Breast epithelium (tissue), 3 donors: Measurements from ENCODE around the gene CDC73.

Experiments used
- CTCF ChIP-seq, 3 donors: fragments of 450-650 bp; IDR thresholded peaks; one replicate each; pipeline ENCODE4 v1.5.1; 2016 to 2017; ENCODE audit warnings: antibody characterized with exemption in 3 of 3, mild to moderate bottlenecking in 3 of 3, moderate library complexity in 3 of 3
- POLR2A ChIP-seq: fragments of 450-650 bp; IDR thresholded peaks from one replicate; pipeline ENCODE4 v1.6.1; 2016; ENCODE audit warnings: antibody characterized with exemption, mild to moderate bottlenecking, moderate library complexity
- POLR2AphosphoS5 ChIP-seq, 3 donors: sonication (generic); formaldehyde crosslinking; IDR thresholded peaks; one replicate each; pipeline ENCODE4 v1.6.1; 2017; ENCODE audit warnings: antibody characterized with exemption in 3 of 3

- TF ChIP-seq CTCF (IDR thresholded peaks at IDR 0.05), result no peak
- TF ChIP-seq POLR2A, result no peak
- no peak for TF ChIP-seq POLR2AphosphoS5 (IDR thresholded peaks at IDR 0.05)
These were observed 12.2 kb upstream of the CDC73 start for GRCh38 chr1:193109619-193110018.
